ENCODE results near the gene DEDD. TPM values are rescaled to one million over a fixed set of nuclear protein-coding genes. Genes with fewer than 3 reads are reported as not detected.

Gene DEDD
- total RNA-seq, 1 donor from 2014 or later, result 37.6 TPM

DNA sequence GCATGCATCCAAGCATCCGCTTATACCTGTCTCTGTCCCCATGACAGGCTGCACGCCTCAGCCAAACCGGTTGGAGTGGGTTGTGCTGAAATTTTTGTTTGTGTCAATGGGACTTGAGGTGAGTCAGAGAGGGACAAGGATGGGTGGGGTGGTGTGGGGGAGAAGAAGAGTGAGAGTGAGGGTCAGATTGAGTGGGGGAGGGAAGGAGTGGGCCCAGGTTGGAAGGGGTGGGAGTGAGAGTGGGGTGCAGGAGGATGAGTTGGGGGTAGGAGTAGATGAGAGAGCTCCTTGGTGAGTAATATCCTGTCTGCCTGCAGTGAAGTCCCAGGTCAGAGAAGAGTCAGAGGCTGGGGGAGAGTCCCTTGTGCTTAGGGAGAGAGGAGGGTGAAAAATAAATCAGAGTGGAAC, 39.8 kb downstream of the DEDD start:
- DNase-seq, result peak; percentile 36

GRCh38 chr1:161091796-161092507, 40.5 kb downstream of the DEDD start:
- no peak for DNase-seq

- no peak for DNase-seq
Observed at GRCh38 chr1:161091093-161091492, 41.4 kb downstream of the DEDD start.

DNA sequence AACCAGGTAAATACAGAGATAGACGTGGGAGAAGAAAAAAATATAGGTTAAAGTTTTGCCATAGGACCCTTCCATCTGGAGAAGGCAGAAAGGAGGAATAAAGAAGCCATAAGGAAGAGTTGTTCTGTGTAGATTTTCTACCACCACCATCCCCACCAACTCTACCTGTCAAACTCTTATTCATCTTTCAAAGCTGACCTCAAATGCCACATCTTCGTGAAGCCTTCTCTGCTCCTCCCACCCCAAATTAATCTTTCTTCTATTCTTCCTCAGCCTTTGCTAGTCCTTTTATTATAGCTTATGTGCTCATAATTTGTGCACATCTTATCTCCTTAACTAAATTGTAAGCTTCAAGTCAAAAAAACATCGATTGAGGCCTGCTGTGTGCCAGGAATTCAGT, 41.9 kb downstream of the DEDD start:
- DNase-seq, result no peak

GRCh38 chr1:161089938-161090337, 42.5 kb downstream of the DEDD start:
- DNase-seq, result no peak

DNA sequence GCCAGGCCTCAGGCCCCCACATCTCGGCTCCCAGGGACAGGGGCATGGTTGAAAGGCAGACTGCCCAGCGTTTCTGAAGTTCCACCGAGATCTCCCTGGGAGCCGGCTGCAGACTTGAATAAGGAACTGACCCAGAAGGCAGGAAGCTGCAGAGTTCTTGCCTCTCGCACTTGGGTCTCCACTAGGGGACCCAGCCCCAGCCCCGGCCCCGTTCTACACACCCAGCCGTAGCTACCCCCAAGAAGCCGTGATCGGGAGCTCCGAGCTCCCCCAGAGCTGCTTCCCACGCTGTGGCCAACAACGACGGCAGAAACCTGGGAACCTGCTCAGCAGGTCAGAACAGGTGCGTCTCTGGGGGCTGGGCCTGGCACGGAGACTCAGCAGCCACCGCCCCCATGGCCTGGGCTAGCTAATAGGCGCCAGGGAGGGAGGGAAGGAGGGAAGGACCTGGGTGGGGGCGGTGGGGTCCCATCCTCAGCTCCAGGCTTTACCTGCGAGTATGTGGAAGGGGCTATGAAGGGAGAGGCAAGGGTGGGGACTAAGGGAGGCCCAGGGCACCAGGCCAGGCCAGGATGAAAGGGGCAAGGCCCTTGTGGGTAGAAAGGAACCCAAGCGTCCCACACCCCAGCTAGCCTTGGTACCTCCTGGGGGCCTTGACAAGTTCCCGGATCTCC, 43.1 kb downstream of the DEDD start, which contains the start of gene NECTIN4:
Gene NECTIN4 (minus strand): TSS at position 308 of the 674 bp plus-strand sequence. CDS start 262 bp downstream, at position 46.
- peak; percentile 45 for DNase-seq

DNA sequence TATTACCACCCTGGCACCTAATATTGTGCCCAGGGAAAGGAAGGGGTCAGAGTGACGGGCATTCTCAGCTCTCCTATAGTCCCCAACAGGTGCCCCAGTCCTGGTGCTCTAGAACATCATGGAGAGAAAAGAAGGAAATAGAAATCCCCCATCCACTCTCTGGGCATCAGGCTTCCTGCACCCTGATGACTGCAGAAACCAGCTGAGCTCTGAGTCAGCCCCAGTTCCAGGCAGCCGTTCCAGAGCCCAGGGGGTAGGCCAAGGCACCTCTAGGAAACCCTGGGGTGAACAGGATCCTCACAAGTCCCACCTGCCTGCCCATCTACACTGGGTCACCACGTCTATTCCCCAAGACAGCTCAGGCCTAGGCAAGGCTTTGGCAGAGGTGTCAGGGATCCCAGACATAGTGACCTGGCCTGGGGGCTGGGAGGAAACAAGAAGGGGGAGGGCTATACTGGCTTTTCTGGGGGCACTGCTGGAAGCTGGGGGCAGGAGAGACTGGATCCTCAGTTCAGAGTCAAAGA, 43.8 kb downstream of the DEDD start:
- no peak for DNase-seq

DNA sequence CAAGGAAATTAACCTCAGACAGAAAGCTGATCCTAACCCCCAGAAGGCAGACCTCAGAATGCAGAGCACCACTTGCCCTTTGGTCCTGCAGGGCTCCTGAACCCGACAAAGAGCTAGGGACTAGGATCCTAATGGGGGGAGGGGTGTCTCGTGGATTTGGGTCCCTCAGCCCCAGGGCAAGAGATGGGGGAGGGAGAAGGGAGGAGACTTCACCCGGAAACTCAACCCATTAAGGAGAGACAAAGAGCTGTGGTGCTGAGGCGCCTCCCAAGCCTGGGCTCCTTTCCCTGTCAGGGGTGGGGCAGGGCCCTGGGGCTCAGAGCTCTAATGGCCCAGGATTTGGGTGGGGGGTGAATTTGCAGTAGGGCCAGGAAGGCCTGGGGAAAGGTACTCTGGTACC, 46.0 kb downstream of the DEDD start:
- DNase-seq, result no peak

- DNase-seq, result no peak
Observed at GRCh38 chr1:161085165-161085564, 47.3 kb downstream of the DEDD start.

- DNase-seq, result peak; percentile 37
Observed at GRCh38 chr1:161084597-161084988, 47.9 kb downstream of the DEDD start.

- DNase-seq, result no peak
Observed at GRCh38 chr1:161083748-161084596, 48.5 kb downstream of the DEDD start.

DNA sequence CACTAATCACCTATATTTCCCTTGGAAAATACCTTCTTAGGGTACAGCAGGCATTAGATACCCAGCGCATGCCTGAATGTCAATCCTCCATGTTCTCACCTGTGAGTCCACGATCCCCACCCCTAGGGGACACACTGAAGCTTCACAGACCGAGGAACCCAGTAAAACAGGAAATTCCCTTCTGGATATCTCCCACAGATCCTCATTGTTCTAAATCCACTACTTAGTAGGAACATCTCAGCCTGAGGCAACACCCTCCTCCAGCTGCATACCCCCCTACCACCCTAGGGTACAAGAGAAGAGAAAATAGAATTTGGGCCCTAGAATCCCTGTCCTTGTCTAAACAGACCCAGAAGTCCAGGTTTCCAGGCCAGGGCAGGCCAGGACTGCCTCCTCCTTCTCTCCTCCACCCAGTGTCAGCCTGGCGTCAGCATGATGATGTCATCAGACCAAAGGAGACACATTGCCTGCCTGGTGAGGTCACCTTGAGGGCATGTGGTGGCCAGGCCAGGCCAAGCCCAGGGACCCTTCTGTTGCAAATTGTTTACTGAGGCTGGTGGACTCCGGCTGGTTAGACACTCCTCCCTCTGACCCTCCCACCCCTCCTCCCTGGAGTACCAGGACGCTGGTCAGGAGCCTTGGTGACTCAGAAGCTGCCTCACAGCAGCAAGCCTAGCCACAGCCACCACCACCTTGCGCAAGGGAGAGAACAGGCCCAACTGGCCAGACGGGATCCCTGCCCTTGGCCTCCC, 49.3 kb downstream of the DEDD start:
- DNase-seq, result no peak

DNA sequence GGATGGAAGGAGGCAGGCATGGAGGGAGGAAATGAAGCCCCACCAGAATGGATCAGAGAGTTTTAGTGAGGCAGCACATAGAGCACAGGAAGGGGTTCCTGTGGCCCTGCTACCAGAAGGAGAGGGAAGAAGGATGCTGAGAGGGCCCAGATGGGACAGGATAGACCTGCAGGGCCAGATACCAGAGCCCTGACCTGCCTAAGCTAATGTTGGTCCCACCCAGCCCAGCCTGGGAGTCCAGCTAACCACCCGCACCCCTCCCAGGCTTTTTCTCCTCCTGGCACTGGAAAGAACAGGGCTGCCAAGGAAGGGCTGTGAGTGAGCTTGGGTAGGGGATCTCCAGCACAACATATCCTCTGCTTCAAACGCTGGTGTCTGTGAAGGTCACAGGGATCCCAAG, 50.0 kb downstream of the DEDD start:
- DNase-seq, result no peak

DNA sequence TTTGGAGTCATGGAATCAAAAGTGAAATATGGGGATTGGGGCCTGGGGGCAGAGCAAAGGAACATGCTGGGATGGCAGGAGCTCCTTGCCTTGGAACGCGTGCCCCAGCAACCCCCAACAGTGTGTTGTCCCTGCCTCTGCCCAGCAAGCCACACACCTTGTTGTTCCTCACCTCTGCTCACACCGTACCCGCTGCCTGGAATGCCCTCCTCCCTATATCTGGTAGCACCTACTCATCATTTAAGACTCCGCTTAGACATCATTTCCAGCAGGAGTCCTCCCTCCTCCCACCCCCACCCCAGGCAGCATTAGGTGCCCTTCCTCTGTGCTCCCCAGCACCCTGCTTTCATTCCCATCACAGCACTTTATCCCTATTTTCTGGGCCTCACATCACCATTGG, 50.9 kb downstream of the DEDD start:
- DNase-seq, result no peak

GRCh38 chr1:161080441-161081405, 51.7 kb downstream of the DEDD start:
- no peak for DNase-seq

DNA sequence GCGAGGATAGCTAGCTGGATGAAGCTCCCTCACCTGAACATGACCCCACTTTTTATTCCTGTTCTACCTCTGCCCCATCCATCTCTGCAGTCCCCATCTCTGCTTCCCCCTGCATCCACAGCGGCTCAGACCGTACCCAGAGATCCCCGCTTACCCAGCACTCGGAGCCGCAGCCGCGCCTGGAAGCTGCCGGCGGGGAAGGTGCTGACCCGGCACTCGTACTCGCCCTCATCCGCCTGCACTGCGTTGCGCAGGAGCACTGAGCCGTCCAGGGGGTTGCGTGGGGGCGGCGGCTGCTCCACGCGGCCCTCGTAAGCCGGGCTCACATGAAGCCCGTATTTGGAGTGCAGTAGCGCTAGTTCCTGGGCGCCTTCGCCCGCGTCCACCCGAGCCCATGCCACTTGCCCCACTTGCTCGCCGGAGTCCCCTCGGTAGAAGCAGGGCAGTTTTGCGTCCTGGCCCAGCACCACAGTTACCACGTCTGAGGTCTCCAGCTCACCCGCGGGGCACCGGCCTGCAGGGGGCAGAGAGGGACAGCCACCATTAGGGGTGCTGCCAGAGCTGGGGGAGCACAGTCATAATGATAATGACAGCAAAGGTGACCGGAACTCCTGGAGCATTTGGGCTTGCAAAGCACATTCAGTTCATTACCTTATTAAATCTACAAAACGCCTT, 52.9 kb downstream of the DEDD start:
- no peak for DNase-seq

GRCh38 chr1:161077426-161077825, 55.0 kb downstream of the DEDD start:
- DNase-seq, result no peak

DNA sequence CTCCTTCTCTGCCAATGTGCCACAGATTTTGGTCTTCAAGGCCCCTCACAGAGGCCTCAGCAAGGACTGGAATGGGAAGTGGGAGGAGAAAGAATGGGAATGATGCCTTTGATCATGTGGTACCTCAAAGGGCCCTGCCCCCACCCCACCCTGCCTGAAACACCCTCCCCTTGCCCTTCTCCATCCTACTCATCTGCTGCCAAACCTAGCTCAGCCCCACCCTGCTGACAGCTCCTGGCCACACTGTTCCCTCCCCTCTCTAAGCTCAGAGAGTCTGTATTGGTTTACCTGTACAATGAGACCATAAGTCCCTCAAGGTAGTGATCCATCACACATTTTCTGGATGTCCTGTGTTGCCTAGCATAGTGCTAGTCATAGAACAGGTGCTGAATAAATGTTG, 56.1 kb downstream of the DEDD start:
- DNase-seq, result no peak

GRCh38 chr1:161074676-161075368, 57.6 kb downstream of the DEDD start:
- peak; percentile 42 for DNase-seq
